Stimulated activated CD8-positive, alpha-beta memory T cell treated with anti-CD3 and anti-CD28 coated beads, Interleukin-12 subunit alpha, Interleukin-12 subunit beta, amount 100 ng/mL, for 24 hours (primary cell): Measurements from ENCODE around the gene ALPI.

Experiments
- DNase-seq: peaks from one replicate; pipeline ENCODE4 v3.0.0-alpha.2; 2020; ENCODE audit errors: extremely low read depth

ALPI gene

GRCh38 chr2:232498452-232498851 is 42.5 kb downstream of the ALPI start:
- DNase-seq, result no peak

GRCh38 chr2:232501331-232501771 is 45.4 kb downstream of the ALPI start:
- no peak for DNase-seq

- DNase-seq, result no peak
Measured at GRCh38 chr2:232501794-232502390, 45.9 kb downstream of the ALPI start.

- DNase-seq, result no peak
Measured at GRCh38 chr2:232502511-232502910, 46.6 kb downstream of the ALPI start.

GRCh38 chr2:232502911-232503808 is 47.2 kb downstream of the ALPI start:
- no peak for DNase-seq

- no peak for DNase-seq
Measured at GRCh38 chr2:232503809-232504323, 47.9 kb downstream of the ALPI start.

GRCh38 chr2:232504438-232504837 is 48.5 kb downstream of the ALPI start:
- no peak for DNase-seq

- no peak for DNase-seq
Measured at GRCh38 chr2:232505856-232506255, 49.9 kb downstream of the ALPI start.

GRCh38 chr2:232506709-232507108 is 50.8 kb downstream of the ALPI start:
- DNase-seq, result no peak

- no peak for DNase-seq
Measured at GRCh38 chr2:232508251-232508650, 52.3 kb downstream of the ALPI start.
